MM.1S (cell line): ENCODE results near the gene CHCHD3.

Source experiments
- DNase-seq: peaks from one replicate; pipeline ENCODE4 v3.0.0-alpha.2; 2015
- H2AFZ ChIP-seq: fragments of 300-600 bp; sonication (generic); 2 replicates; pipeline ENCODE4 v1.6.0; 2016; ENCODE audit warnings: antibody characterized with exemption, low read length
- H3F3A ChIP-seq: fragments of 300-600 bp; sonication (generic); 2 replicates; pipeline ENCODE4 v1.6.1; 2016; ENCODE audit warnings: mild to moderate bottlenecking, antibody characterized with exemption, low read length, moderate library complexity, mixed read lengths; ENCODE audit not compliant: insufficient read depth
- H3K27ac ChIP-seq: fragments of 300-600 bp; sonication (generic); 2 replicates; pipeline ENCODE4 v1.5.1; 2016; ENCODE audit warnings: mild to moderate bottlenecking, low read length
- H3K27me3 ChIP-seq: fragments of 300-600 bp; sonication (generic); replicated peaks from 2 replicates; pipeline ENCODE4 v1.6.0; 2016; ENCODE audit warnings: low read length; ENCODE audit not compliant: insufficient read depth
- H3K36me3 ChIP-seq: fragments of 300-600 bp; sonication (generic); replicated peaks from 2 replicates; pipeline ENCODE4 v1.6.1; 2016; ENCODE audit warnings: mild to moderate bottlenecking, low read length, mixed read lengths; ENCODE audit not compliant: insufficient read depth
- H3K4me1 ChIP-seq: fragments of 300-600 bp; sonication (generic); 2 replicates; pipeline ENCODE4 v1.6.1; 2016; ENCODE audit warnings: low read length, mixed read lengths
- H3K4me2 ChIP-seq: fragments of 300-600 bp; sonication (generic); 2 replicates; pipeline ENCODE4 v1.6.0; 2016; ENCODE audit warnings: low read depth, low read length
- H3K4me3 ChIP-seq: fragments of 300-600 bp; sonication (generic); 2 replicates; pipeline ENCODE4 v1.5.1; 2016; ENCODE audit warnings: low read length, mixed read lengths
- H3K79me2 ChIP-seq: fragments of 300-600 bp; sonication (generic); 2 replicates; pipeline ENCODE4 v1.6.1; 2016; ENCODE audit warnings: mixed run types, low read length, mixed read lengths
- H3K9ac ChIP-seq: fragments of 300-600 bp; sonication (generic); 2 replicates; pipeline ENCODE4 v1.6.1; 2016; ENCODE audit warnings: low read length, mixed read lengths
- H3K9me2 ChIP-seq: fragments of 300-600 bp; sonication (generic); replicated peaks from 2 replicates; pipeline ENCODE4 v1.6.1; 2016; ENCODE audit warnings: mild to moderate bottlenecking, low read length, mixed read lengths; ENCODE audit not compliant: insufficient read depth
- H3K9me3 ChIP-seq: fragments of 300-600 bp; sonication (generic); replicated peaks from 2 replicates; pipeline ENCODE4 v1.6.1; 2016; ENCODE audit warnings: mild to moderate bottlenecking, low read length, mixed read lengths; ENCODE audit not compliant: insufficient read depth
- H4K20me1 ChIP-seq: fragments of 300-600 bp; sonication (generic); 2 replicates; pipeline ENCODE4 v1.6.1; 2016; ENCODE audit warnings: mild to moderate bottlenecking, low read length, moderate library complexity, mixed read lengths; ENCODE audit not compliant: insufficient read depth
- CTCF ChIP-seq: fragments of 300-600 bp; sonication (generic); IDR thresholded peaks from 2 replicates; pipeline ENCODE4 v1.5.1; 2016; ENCODE audit warnings: antibody characterized with exemption, low read length, mixed read lengths
- EZH2 ChIP-seq: fragments of 300-600 bp; sonication (generic); optimal IDR thresholded peaks from 2 replicates; pipeline ENCODE3; 2017; ENCODE audit warnings: low read depth, mild to moderate bottlenecking, antibody characterized with exemption, low read length, mixed read lengths
- EZH2phosphoT487 ChIP-seq: fragments of 300-600 bp; sonication (generic); IDR thresholded peaks from 2 replicates; pipeline ENCODE4 v1.6.1; 2018; ENCODE audit warnings: antibody characterized with exemption, low read length

CHCHD3 gene

DNA sequence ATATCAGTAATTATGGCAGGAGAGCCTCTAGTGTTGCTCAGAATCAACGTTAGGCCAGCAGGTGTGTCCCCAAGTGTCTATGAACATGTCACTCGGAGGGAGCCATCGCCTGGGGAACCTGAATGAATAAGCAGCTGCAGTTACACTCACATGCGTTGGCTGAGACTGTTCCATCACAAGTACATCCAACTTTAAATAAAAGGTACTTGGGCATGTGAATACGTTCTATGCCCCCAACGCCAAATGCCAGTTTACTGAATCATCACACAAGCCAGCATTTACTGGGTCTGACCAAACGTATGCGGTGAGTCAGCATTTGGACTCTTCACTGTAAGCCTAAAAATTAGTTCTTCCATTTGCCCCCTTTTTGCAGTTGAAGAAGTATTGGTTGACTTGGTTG is 298.1 kb downstream of the CHCHD3 start:
- Histone ChIP-seq H3K9me3 (no peaks in the 10 kb centered on the region), H3K9ac (no peak overlapping the region), H3K4me2 (no peak overlapping the region), H4K20me1 (no peaks in the 10 kb centered on the region), H2AFZ (no peak overlapping the region), H3K79me2 (no peaks in the 10 kb centered on the region), H3K4me1 (no peaks in the 10 kb centered on the region), H3K9me2 (no peaks in the 10 kb centered on the region), H3K4me3 (no peak overlapping the region), H3K27ac (no peak overlapping the region), H3K27me3 (no peaks in the 10 kb centered on the region), H3F3A (no peaks in the 10 kb centered on the region), H3K36me3 (no peaks in the 10 kb centered on the region)
- no peak for TF ChIP-seq EZH2
- TF ChIP-seq EZH2phosphoT487: no peak
- no peak for TF ChIP-seq CTCF
- DNase-seq: no peak

DNA sequence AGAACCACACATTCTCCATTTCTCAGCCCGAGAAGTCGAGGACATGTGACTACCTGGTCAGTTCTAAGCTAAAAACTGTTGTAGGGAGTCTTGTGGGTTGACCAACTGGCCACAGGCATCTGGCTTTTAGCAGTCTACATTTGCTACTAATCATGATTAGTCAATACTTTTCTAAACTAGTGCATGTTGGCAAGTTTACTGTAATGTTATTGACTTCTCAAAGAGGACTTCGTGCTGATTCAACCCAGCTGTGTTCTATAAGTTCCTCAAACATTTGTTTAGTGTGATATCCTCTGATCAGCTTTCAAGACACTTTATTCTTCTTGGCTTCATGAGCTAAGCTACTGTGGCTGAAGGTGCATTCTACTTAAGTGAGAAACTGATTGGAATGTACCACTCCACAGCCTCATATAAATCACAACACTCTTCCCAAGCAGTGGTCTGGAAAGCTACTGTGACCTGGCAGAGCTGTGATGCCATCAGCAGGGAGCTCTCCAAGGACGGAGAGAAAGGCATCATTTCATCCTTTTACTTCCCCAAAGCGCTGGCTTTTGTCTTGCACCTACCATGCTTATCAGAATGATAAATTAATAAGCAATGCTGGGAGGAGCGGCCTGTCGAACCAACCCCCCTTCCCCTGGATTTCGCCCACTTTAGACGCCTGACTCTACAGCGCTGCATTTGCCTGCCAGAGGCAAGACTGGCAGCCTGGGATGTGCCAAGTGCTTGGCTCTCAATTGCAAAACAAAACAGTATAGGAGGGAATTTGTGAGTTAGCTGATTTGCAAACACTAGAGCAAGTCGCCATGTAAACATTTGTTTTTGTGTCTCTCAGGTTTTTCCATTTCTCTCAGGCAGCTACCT is 298.9 kb downstream of the CHCHD3 start:
- H3K4me2 ChIP-seq: no peak overlapping the region

GRCh38 chr7:132780822-132781221 is 301.1 kb downstream of the CHCHD3 start:
- Histone ChIP-seq H3K4me2 (no peak overlapping the region), H3K9me2 (no peaks in the 10 kb centered on the region), H3K4me3 (no peak overlapping the region), H3K9me3 (no peaks in the 10 kb centered on the region), H3F3A (no peaks in the 10 kb centered on the region), H3K4me1 (no peaks in the 10 kb centered on the region), H3K9ac (no peak overlapping the region), H3K79me2 (no peaks in the 10 kb centered on the region), H2AFZ (no peak overlapping the region), H4K20me1 (no peaks in the 10 kb centered on the region), H3K36me3 (no peaks in the 10 kb centered on the region), H3K27me3 (no peaks in the 10 kb centered on the region), H3K27ac (no peak overlapping the region)
- TF ChIP-seq EZH2phosphoT487: no peak
- no peak for TF ChIP-seq EZH2
- TF ChIP-seq CTCF: no peak
- no peak for DNase-seq

More for the DNA sequence above, 298.9 kb downstream of the CHCHD3 start:
- DNase-seq: no peak
- Histone ChIP-seq H3K9me3 (no peaks in the 10 kb centered on the region), H2AFZ (no peak overlapping the region), H3K27ac (no peak overlapping the region), H3F3A (no peaks in the 10 kb centered on the region), H3K36me3 (no peaks in the 10 kb centered on the region), H3K9me2 (no peaks in the 10 kb centered on the region), H3K27me3 (no peaks in the 10 kb centered on the region), H4K20me1 (no peaks in the 10 kb centered on the region), H3K4me3 (no peak overlapping the region), H3K9ac (no peak overlapping the region), H3K79me2 (no peaks in the 10 kb centered on the region), H3K4me1 (no peaks in the 10 kb centered on the region)
- TF ChIP-seq EZH2phosphoT487 (no peak), EZH2 (no peak), CTCF (no peak)
